A673 (cell line): ENCODE results near the gene ATP2B2.

ENCODE experiments used
- EZH2 ChIP-seq: fragments of 200-600 bp; sonication (generic); IDR thresholded peaks from 2 replicates; pipeline ENCODE4 v1.6.1; 2017; ENCODE audit warnings: borderline replicate concordance, low read depth, mild to moderate bottlenecking, mixed read lengths, antibody characterized with exemption, low read length; ENCODE audit not compliant: poor library complexity, severe bottlenecking
- TF ChIP-seq, protein P1 (sequence below): fragments of 300-800, 200-600 bp; sonication (generic); conservative IDR thresholded peaks from 2 replicates; pipeline ENCODE4 v1.5.1; 2017; ENCODE audit warnings: low read depth, mild to moderate bottlenecking, antibody characterized with exemption, low read length, moderate library complexity, mixed read lengths

DNA sequence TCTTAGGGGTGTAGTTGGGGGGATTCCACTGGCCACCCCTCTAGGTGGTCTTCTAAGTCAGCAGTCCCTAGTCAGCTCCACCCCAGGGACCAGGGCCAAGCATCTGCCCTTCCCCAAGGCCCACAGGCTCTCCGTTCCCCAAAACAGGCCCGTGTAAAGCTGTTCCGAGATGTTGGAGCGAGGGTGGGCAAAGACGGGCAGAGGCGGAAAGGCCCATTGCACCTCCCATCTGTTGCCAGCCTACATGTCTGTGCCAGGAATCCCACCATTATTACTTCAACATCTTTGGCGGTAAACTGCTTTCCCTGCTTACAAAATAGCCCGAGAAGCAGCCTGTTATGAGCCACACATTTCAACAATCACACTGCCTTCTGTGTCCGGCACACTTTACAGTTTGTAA, 1.9 kb upstream of the ATP2B2 start:
- TF ChIP-seq EZH2: no peak
- TF ChIP-seq, protein P1, sequence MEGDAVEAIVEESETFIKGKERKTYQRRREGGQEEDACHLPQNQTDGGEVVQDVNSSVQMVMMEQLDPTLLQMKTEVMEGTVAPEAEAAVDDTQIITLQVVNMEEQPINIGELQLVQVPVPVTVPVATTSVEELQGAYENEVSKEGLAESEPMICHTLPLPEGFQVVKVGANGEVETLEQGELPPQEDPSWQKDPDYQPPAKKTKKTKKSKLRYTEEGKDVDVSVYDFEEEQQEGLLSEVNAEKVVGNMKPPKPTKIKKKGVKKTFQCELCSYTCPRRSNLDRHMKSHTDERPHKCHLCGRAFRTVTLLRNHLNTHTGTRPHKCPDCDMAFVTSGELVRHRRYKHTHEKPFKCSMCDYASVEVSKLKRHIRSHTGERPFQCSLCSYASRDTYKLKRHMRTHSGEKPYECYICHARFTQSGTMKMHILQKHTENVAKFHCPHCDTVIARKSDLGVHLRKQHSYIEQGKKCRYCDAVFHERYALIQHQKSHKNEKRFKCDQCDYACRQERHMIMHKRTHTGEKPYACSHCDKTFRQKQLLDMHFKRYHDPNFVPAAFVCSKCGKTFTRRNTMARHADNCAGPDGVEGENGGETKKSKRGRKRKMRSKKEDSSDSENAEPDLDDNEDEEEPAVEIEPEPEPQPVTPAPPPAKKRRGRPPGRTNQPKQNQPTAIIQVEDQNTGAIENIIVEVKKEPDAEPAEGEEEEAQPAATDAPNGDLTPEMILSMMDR: no peak
